HEK293 (cell line): Measurements from ENCODE around the gene DCC.

Experiments used
- CTCF ChIA-PET: fragments of 350-600 bp; formaldehyde crosslinking; extraction: SDS; loops from one replicate; lab custom pipeline; 2021; ENCODE audit warnings: antibody characterized with exemption; lab: Yijun Ruan, JAX
- POLR2A ChIA-PET: fragments of 300-600 bp; formaldehyde crosslinking; extraction: SDS; loops from one replicate; lab custom pipeline; 2020; ENCODE audit warnings: antibody characterized with exemption, inconsistent platforms; lab: Yijun Ruan, JAX
- H3K27ac ChIP-seq: fragments of 200-500 bp; sonication (Bioruptor generic); 2 replicates; pipeline ENCODE4 v1.5.1; 2014; ENCODE audit warnings: low read depth, low read length, control low read depth, inconsistent platforms; ENCODE audit errors: extremely low read depth
- H3K36me3 ChIP-seq, 2 experiments: fragments of 200-500 bp in 1 of 2; sonication (Bioruptor generic) in 1 of 2; 1 replicate in 1 of 2; 2 replicates in 1 of 2; pipeline ENCODE4 v1.5.1; 2014 to 2017; ENCODE audit warnings: inconsistent platforms in 2 of 2, low read length in 2 of 2; ENCODE audit not compliant: control insufficient read depth in 2 of 2, insufficient read depth in 1 of 2
- H3K4me1 ChIP-seq: fragments of 200-500 bp; sonication (Bioruptor generic); 2 replicates; pipeline ENCODE4 v1.5.1; 2014; ENCODE audit warnings: mild to moderate bottlenecking, low read length, inconsistent platforms; ENCODE audit not compliant: control insufficient read depth, insufficient read depth
- H3K4me3 ChIP-seq: 2 replicates; pipeline ENCODE4 v1.5.1; 2011; ENCODE audit warnings: low read depth, mild to moderate bottlenecking, control low read depth, low read length, moderate library complexity
- H3K9me3 ChIP-seq: fragments of 200-500 bp; sonication (Bioruptor generic); 2 replicates; pipeline ENCODE4 v1.5.1; 2014; ENCODE audit warnings: low read depth, low read length, inconsistent platforms; ENCODE audit not compliant: control insufficient read depth, insufficient read depth
- BCL11A ChIP-seq: fragments of 450-650 bp; formaldehyde crosslinking; IDR thresholded peaks from 2 replicates; pipeline ENCODE4 v1.5.1; 2016; ENCODE audit warnings: low read depth, missing biosample characterization, missing genetic modification characterization
- EGR2 ChIP-seq: fragments of 450-650 bp; formaldehyde crosslinking; IDR thresholded peaks from 2 replicates; pipeline ENCODE4 v1.5.1; 2016; ENCODE audit warnings: low read depth, missing biosample characterization, missing genetic modification characterization
- GLIS1 ChIP-seq: fragments of 450-650 bp; formaldehyde crosslinking; IDR thresholded peaks from 2 replicates; pipeline ENCODE4 v1.5.1; 2016; ENCODE audit warnings: missing biosample characterization, missing genetic modification characterization
- HIC1 ChIP-seq: fragments of 450-650 bp; formaldehyde crosslinking; IDR thresholded peaks from 2 replicates; pipeline ENCODE4 v1.5.1; 2016; ENCODE audit warnings: missing biosample characterization, missing genetic modification characterization
- MEIS1 ChIP-seq: sonication (generic); formaldehyde crosslinking; IDR thresholded peaks from 2 replicates; pipeline ENCODE4 v1.8.1; 2022; ENCODE audit warnings: missing genetic modification reagents, mild to moderate bottlenecking, borderline replicate concordance
- MYNN ChIP-seq: fragments of 450-650 bp; formaldehyde crosslinking; IDR thresholded peaks from 2 replicates; pipeline ENCODE4 v1.5.1; 2016; ENCODE audit warnings: missing biosample characterization, missing genetic modification characterization, borderline replicate concordance
- OSR2 ChIP-seq: fragments of 450-650 bp; formaldehyde crosslinking; IDR thresholded peaks from 2 replicates; pipeline ENCODE4 v1.5.1; 2016; ENCODE audit warnings: missing biosample characterization, missing genetic modification characterization
- TRIM28 ChIP-seq: IDR thresholded peaks from 2 replicates; pipeline ENCODE4 v1.6.1; 2011; ENCODE audit warnings: low read length, control low read depth, borderline replicate concordance
- ZBTB10 ChIP-seq: fragments of 450-650 bp; formaldehyde crosslinking; IDR thresholded peaks from 2 replicates; pipeline ENCODE4 v1.5.1; 2016; ENCODE audit warnings: missing biosample characterization, missing genetic modification characterization
- ZBTB49 ChIP-seq: fragments of 450-650 bp; formaldehyde crosslinking; IDR thresholded peaks from 2 replicates; pipeline ENCODE4 v1.5.1; 2016; ENCODE audit warnings: missing biosample characterization, missing genetic modification characterization, low read depth
- ZEB2 ChIP-seq: fragments of 450-650 bp; formaldehyde crosslinking; IDR thresholded peaks from 2 replicates; pipeline ENCODE4 v1.5.1; 2016; ENCODE audit warnings: missing biosample characterization, missing genetic modification characterization
- ZNF18 ChIP-seq: fragments of 450-650 bp; formaldehyde crosslinking; IDR thresholded peaks from 2 replicates; pipeline ENCODE4 v1.5.1; 2016; ENCODE audit warnings: missing biosample characterization, missing genetic modification characterization
- ZNF24 ChIP-seq: fragments of 450-650 bp; formaldehyde crosslinking; IDR thresholded peaks from 2 replicates; pipeline ENCODE4 v1.5.1; 2016; ENCODE audit warnings: missing biosample characterization, missing genetic modification characterization
- ZNF423 ChIP-seq: fragments of 450-650 bp; formaldehyde crosslinking; IDR thresholded peaks from 2 replicates; pipeline ENCODE4 v1.5.1; 2016; ENCODE audit warnings: missing biosample characterization, missing genetic modification characterization
- ZNF510 ChIP-seq: fragments of 450-650 bp; formaldehyde crosslinking; IDR thresholded peaks from 2 replicates; pipeline ENCODE4 v1.5.1; 2018; ENCODE audit warnings: mild to moderate bottlenecking, missing genetic modification characterization, missing biosample characterization; ENCODE audit not compliant: insufficient replicate concordance
- ZNF548 ChIP-seq: fragments of 450-650 bp; formaldehyde crosslinking; IDR thresholded peaks from 2 replicates; pipeline ENCODE4 v1.5.1; 2016; ENCODE audit warnings: missing biosample characterization, missing genetic modification characterization
- ZNF596 ChIP-seq: fragments of 450-650 bp; IDR thresholded peaks from 2 replicates; pipeline ENCODE4 v1.5.0; 2018; ENCODE audit warnings: missing biosample characterization, mild to moderate bottlenecking, missing genetic modification characterization, moderate library complexity
- ZNF664 ChIP-seq: fragments of 450-650 bp; formaldehyde crosslinking; IDR thresholded peaks from 2 replicates; pipeline ENCODE4 v1.5.1; 2016; ENCODE audit warnings: missing biosample characterization, missing genetic modification characterization
- TF ChIP-seq, protein P1 (sequence below): fragments of 450-650 bp; formaldehyde crosslinking; IDR thresholded peaks from 2 replicates; pipeline ENCODE4 v1.5.1; 2016; ENCODE audit warnings: missing biosample characterization, missing genetic modification characterization
- TF ChIP-seq, protein P2 (sequence below): fragments of 450-650 bp; formaldehyde crosslinking; IDR thresholded peaks from 2 replicates; pipeline ENCODE4 v1.5.1; 2016; ENCODE audit warnings: missing biosample characterization, missing genetic modification characterization

The DCC gene

DNA sequence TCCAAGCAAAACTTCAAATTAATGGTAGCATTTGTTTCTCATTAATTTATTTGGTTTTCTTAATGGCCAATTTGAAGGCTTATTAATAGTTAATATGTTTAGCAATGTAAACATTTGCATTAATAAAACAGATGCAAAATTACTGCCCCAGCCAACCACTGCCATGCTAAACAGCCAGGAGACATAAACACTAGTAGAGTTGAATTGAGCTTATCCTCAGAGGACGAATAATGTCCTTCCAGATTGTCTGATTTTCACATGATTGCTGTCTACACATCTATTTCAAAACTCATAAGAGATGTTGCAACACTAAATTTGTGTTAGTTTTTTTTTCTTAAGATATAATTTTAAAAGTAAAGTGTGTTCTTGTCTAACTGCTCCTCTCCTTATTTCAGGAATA, 128.5 kb downstream of the DCC start:
- Histone ChIP-seq H3K4me1 (no peaks in the 10 kb centered on the region), H3K4me3 (no peak overlapping the region), H3K9me3 (no peaks in the 10 kb centered on the region), H3K36me3 (no peaks in the 10 kb centered on the region), H3K27ac (no peak overlapping the region)
- ChIA-PET CTCF (interaction anchor here (0.7 kb wide), 1 partner anchor 314 kb away, joined by 3 read pairs; no protein-coding TSS in a partner anchor), POLR2A (no interaction called here)
- TF ChIP-seq ZBTB10 (tag by site-specific recombination) (no peak), ZNF423 (tag by site-specific recombination) (no peak), TRIM28 (no peak), ZBTB49 (tag by site-specific recombination) (no peak), BCL11A (tag by site-specific recombination) (no peak), OSR2 (tag by site-specific recombination) (no peak), ZNF510 (no peak), GLIS1 (tag by site-specific recombination) (no peak), EGR2 (no peak)
- TF ChIP-seq, protein P1, sequence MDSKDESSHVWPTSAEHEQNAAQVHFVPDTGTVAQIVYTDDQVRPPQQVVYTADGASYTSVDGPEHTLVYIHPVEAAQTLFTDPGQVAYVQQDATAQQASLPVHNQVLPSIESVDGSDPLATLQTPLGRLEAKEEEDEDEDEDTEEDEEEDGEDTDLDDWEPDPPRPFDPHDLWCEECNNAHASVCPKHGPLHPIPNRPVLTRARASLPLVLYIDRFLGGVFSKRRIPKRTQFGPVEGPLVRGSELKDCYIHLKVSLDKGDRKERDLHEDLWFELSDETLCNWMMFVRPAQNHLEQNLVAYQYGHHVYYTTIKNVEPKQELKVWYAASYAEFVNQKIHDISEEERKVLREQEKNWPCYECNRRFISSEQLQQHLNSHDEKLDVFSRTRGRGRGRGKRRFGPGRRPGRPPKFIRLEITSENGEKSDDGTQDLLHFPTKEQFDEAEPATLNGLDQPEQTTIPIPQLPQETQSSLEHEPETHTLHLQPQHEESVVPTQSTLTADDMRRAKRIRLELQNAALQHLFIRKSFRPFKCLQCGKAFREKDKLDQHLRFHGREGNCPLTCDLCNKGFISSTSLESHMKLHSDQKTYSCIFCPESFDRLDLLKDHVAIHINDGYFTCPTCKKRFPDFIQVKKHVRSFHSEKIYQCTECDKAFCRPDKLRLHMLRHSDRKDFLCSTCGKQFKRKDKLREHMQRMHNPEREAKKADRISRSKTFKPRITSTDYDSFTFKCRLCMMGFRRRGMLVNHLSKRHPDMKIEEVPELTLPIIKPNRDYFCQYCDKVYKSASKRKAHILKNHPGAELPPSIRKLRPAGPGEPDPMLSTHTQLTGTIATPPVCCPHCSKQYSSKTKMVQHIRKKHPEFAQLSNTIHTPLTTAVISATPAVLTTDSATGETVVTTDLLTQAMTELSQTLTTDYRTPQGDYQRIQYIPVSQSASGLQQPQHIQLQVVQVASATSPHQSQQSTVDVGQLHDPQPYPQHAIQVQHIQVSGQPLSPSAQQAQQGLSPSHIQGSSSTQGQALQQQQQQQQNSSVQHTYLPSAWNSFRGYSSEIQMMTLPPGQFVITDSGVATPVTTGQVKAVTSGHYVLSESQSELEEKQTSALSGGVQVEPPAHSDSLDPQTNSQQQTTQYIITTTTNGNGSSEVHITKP: no peak
- TF ChIP-seq, all 188 proteins: peak for 0

- H3K9me3 ChIP-seq: no peaks in the 10 kb centered on the region
- POLR2A ChIA-PET: no interaction called here
- H3K4me3 ChIP-seq: no peak overlapping the region
- H3K36me3 ChIP-seq: no peaks in the 10 kb centered on the region
- no peak overlapping the region for H3K27ac ChIP-seq
- no peaks in the 10 kb centered on the region for H3K4me1 ChIP-seq
- CTCF ChIA-PET: interaction anchor here (0.6 kb wide), 1 partner anchor 25 kb away, joined by 3 read pairs; no protein-coding TSS in a partner anchor
- TF ChIP-seq ZNF18 (tag by site-specific recombination) (no peak), MYNN (tag by site-specific recombination) (no peak), ZNF548 (tag by site-specific recombination) (no peak), ZNF24 (tag by site-specific recombination) (no peak), ZNF664 (tag by site-specific recombination) (no peak), ZEB2 (no peak), ZNF596 (tag by site-specific recombination) (no peak), HIC1 (tag by site-specific recombination) (no peak), MEIS1 (CRISPR knock-in tag) (no peak)
- TF ChIP-seq, protein P2, sequence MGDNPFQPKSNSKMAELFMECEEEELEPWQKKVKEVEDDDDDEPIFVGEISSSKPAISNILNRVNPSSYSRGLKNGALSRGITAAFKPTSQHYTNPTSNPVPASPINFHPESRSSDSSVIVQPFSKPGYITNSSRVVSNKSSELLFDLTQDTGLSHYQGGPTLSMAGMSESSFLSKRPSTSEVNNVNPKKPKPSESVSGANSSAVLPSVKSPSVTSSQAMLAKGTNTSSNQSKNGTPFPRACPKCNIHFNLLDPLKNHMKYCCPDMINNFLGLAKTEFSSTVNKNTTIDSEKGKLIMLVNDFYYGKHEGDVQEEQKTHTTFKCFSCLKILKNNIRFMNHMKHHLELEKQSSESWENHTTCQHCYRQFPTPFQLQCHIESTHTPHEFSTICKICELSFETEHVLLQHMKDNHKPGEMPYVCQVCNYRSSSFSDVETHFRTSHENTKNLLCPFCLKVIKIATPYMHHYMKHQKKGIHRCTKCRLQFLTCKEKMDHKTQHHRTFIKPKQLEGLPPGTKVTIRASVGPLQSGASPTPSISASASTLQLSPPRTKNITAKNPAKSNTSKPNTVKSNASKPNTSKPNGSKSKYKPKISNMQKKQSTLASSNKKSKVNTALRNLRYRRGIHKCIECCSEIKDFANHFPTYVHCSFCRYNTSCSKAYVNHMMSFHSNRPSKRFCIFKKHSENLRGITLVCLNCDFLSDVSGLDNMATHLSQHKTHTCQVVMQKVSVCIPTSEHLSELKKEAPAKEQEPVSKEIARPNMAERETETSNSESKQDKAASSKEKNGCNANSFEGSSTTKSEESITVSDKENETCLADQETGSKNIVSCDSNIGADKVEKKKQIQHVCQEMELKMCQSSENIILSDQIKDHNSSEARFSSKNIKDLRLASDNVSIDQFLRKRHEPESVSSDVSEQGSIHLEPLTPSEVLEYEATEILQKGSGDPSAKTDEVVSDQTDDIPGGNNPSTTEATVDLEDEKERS (tag by site-specific recombination): no peak
Measured at GRCh38 chr18:52475325-52475724, 135.3 kb downstream of the DCC start.
